Astrocyte (in vitro differentiated cells and primary cell): Measurements from ENCODE around the gene COBL.

Experiments
- EZH2 ChIP-seq: IDR thresholded peaks from 2 replicates; pipeline ENCODE4 v1.6.1; 2012; ENCODE audit warnings: mild to moderate bottlenecking, low read length, inconsistent platforms; ENCODE audit not compliant: insufficient read depth
- TF ChIP-seq, protein P1 (sequence below): IDR thresholded peaks from 2 replicates; pipeline ENCODE4 v1.5.1; 2011; ENCODE audit warnings: low read depth, mild to moderate bottlenecking, inconsistent platforms, low read length, moderate library complexity; ENCODE audit not compliant: insufficient read depth

DNA sequence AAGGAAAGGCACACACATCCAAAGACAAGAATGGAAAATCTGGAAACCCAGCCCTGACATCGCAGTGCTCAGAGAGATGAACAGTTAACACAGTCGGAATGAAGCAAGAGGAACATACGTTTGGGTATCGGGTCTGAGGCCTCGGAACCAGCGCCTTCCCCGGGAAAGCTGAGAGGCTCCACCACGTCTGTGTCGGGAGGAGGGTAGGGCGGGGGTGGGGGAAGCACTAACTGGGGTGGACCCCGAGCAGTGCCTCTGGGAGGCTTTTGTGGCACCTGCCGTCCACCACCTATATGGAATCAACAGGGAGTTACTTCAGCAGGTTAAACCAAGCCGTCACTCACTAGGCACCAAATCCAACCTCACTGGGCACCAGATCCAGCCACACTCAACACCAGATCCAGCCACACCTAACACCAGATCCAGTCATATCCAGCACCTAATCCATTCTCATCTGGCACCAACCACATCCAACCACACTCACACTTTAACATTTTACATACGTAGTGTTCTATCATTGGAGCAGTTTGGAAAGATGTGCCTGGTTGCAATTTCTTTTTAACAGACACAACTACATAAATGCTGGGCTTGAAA, 233.6 kb downstream of the COBL start:
- TF ChIP-seq, protein P1, sequence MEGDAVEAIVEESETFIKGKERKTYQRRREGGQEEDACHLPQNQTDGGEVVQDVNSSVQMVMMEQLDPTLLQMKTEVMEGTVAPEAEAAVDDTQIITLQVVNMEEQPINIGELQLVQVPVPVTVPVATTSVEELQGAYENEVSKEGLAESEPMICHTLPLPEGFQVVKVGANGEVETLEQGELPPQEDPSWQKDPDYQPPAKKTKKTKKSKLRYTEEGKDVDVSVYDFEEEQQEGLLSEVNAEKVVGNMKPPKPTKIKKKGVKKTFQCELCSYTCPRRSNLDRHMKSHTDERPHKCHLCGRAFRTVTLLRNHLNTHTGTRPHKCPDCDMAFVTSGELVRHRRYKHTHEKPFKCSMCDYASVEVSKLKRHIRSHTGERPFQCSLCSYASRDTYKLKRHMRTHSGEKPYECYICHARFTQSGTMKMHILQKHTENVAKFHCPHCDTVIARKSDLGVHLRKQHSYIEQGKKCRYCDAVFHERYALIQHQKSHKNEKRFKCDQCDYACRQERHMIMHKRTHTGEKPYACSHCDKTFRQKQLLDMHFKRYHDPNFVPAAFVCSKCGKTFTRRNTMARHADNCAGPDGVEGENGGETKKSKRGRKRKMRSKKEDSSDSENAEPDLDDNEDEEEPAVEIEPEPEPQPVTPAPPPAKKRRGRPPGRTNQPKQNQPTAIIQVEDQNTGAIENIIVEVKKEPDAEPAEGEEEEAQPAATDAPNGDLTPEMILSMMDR: no peak
- TF ChIP-seq EZH2: no peak
